GM13976 (cell line): ENCODE data around the gene ATG9A.

Source experiments
- DNase-seq: peaks from one replicate; pipeline ENCODE4 v3.0.0; 2012; ENCODE audit warnings: low spot score
- in situ Hi-C: fragments of 300-500 bp; cut with MboI; formaldehyde crosslinking; loops from one replicate; pipeline ENCODE4 v1.12.0; 2022; ENCODE audit warnings: low sequenced_read_pairs, mixed read lengths, inconsistent platforms; ENCODE audit not compliant: unreplicated experiment
- TF ChIP-seq, protein P1 (sequence below): IDR thresholded peaks from 2 replicates; pipeline ENCODE4 v1.5.1; 2012; ENCODE audit warnings: borderline replicate concordance, mild to moderate bottlenecking; ENCODE audit not compliant: insufficient read depth; ENCODE audit errors: extremely low read depth, missing control alignments, control extremely low read depth

Gene ATG9A, protein sequence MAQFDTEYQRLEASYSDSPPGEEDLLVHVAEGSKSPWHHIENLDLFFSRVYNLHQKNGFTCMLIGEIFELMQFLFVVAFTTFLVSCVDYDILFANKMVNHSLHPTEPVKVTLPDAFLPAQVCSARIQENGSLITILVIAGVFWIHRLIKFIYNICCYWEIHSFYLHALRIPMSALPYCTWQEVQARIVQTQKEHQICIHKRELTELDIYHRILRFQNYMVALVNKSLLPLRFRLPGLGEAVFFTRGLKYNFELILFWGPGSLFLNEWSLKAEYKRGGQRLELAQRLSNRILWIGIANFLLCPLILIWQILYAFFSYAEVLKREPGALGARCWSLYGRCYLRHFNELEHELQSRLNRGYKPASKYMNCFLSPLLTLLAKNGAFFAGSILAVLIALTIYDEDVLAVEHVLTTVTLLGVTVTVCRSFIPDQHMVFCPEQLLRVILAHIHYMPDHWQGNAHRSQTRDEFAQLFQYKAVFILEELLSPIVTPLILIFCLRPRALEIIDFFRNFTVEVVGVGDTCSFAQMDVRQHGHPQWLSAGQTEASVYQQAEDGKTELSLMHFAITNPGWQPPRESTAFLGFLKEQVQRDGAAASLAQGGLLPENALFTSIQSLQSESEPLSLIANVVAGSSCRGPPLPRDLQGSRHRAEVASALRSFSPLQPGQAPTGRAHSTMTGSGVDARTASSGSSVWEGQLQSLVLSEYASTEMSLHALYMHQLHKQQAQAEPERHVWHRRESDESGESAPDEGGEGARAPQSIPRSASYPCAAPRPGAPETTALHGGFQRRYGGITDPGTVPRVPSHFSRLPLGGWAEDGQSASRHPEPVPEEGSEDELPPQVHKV

DNA sequence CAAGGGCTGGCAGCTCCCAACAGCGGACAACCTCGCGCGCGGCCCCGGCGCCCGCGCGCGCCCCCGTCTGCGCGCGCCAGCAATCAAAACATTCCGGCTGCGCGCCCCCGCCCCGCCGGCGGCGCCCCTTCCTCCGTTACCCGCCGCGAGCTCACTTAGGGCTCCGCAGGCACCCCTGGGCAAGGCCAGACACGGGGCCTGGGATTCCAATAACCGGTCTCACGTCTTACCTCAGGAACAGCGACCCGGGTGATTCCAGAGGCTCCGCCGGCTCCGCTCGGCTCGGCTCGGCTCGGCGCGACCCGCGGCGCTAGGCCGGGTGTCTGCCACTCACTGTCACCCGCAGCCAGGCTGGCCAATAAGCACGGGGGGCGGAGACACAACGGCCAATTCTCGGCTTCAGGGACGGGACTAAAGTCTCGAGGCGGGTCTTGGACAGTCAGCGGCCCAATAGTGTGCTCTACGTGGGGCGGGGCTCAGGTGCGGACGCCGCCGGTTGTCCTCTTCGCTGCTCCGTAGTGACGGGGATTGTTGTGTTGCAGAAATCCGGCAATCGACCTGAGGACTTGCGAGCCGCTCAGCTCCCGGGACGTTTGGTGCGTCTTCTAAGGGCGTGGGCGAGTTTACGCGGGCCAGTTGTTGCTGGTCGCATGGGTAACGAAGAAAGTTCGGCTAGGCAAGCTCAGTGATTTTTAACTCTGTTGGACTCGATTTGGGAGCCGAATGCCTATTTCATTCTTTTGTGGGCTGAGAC is at the start of gene ATG9A, which contains the start of gene ANKZF1:
ATG9A (minus strand) TSS at position 332 of the 754 bp plus-strand sequence. CDS start 1,612 bp downstream, outside the sequence.
ANKZF1 (plus strand) TSS at position 502 of the 754 bp plus-strand sequence. CDS start 452 bp downstream, outside the sequence.
- peak; percentile 99 for DNase-seq
- TF ChIP-seq, protein P1, sequence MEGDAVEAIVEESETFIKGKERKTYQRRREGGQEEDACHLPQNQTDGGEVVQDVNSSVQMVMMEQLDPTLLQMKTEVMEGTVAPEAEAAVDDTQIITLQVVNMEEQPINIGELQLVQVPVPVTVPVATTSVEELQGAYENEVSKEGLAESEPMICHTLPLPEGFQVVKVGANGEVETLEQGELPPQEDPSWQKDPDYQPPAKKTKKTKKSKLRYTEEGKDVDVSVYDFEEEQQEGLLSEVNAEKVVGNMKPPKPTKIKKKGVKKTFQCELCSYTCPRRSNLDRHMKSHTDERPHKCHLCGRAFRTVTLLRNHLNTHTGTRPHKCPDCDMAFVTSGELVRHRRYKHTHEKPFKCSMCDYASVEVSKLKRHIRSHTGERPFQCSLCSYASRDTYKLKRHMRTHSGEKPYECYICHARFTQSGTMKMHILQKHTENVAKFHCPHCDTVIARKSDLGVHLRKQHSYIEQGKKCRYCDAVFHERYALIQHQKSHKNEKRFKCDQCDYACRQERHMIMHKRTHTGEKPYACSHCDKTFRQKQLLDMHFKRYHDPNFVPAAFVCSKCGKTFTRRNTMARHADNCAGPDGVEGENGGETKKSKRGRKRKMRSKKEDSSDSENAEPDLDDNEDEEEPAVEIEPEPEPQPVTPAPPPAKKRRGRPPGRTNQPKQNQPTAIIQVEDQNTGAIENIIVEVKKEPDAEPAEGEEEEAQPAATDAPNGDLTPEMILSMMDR, result no peak
- in situ Hi-C loops, result no loop called here

DNA sequence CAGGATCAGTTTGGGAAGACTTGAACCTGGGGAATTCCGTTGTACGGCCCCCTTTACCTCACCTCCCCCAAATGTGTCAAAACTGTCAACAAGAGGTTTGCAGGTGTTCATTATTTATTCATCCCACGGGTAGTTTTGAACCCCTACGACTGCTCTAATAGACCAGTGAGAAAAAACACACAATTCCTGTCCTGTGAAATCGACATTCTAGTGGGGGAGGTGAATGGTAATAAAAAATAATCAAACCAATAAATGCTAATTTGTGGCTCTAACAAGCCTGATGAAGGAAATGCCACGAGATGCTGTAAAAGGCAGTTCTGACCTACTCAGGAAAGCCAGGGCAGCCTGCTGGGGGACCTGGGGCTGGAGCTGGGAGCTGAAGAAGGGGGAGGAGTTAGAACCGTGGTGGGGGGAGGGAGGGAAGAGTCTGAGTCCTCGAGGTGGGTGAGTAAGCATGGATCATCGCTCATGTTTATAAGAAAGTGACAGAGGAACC is 49.3 kb upstream of the ATG9A start:
- TF ChIP-seq, protein P1, result no peak
- in situ Hi-C loops, result loop anchor here (25.0 kb wide), 1 partner anchor 116 kb away; the partner anchor contains the start of genes NHEJ1 and SLC23A3

DNA sequence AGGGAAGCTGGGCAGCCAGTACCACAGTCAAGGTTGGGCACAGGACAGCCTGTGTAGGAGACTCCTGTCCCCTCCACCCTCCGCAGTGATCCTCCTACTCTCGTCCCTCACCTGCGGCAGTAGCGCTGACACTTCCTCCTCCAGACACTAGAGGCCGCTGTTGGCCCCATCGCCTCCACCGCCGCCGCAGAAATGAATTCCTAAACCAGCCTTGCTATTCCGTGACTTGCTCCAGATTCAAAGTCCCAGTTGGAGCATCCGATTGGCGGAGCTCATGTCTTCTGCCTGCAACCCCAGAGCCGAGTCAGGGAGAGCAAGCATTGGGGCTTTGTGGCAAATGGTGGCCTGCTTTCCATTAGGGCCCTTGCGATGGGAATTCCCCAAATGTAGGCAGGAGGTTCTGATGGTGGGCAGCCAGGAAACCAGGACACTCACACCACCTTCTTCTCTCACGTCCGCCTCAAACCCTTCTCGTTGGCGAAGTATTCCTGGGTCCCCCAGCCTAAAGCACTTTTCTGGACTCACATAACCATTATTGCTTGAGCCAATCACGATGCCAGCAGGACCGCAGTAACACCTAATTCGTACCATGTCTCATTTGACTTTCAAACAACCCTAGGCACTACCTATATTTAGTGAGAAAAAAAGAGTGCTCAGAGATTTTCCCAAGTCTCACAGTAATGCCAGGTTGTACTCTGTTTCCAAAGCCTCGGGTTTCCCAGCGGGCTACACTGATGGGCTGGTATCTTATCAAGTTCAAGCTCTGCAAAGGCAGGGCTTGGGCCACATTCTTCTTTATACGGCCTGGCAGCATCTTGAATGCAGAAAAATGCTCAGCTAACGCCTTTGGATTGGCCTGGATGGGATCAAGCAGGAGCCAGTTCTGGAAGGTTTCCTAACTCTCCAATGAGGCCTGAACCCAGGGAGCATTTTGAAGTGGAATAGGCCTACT is 48.5 kb upstream of the ATG9A start:
- peak; percentile 77 for DNase-seq

More for the DNA sequence above, 49.3 kb upstream of the ATG9A start:
- peak; percentile 44 for DNase-seq

GRCh38 chr2:219274361-219274921 is 45.0 kb upstream of the ATG9A start:
- no peak for DNase-seq
- in situ Hi-C loops, result no loop called here
- TF ChIP-seq, protein P1, result no peak

More for the DNA sequence above, 48.5 kb upstream of the ATG9A start:
- in situ Hi-C loops, result loop anchor here (25.0 kb wide), 1 partner anchor 116 kb away; the partner anchor contains the start of genes NHEJ1 and SLC23A3
- TF ChIP-seq, protein P1, result peak; percentile 97

DNA sequence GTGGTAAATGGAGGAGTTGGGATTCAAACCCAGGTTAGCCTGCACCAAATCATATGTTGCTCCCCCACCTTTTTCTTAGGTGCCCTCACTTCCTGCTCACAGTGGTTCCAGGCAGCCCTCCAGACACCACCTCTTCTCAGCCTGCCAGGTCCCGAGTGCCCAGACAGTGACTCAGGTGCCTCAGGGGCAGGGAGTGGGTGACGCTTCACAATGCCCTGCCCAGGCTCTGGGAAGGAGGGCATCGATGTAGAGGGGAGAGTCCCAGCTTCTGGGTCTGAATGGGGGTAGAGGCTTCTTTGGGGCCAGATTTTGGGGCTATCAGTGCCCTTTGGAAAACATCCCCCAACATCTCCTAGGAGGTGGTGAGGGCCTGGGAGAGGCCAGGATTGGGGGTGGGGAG is 44.5 kb upstream of the ATG9A start:
- no peak for DNase-seq
- TF ChIP-seq, protein P1, result no peak
- in situ Hi-C loops, result no loop called here
